Caco-2 (cell line): Measurements from ENCODE around the gene EIF4G1. TPM values are rescaled to one million over a fixed set of nuclear protein-coding genes. Genes with fewer than 3 reads are reported as not detected.

Experiments
- BruUV-seq: library from RNA; stranded (reverse); fragments of 400-500 nt; replicated peaks from 2 replicates; lab custom pipeline; 2021; lab: Mats Ljungman, UMichigan
- CTCF ChIA-PET: fragments of 300-600 bp; sonication (Branson Sonifier 250); formaldehyde crosslinking; loops from one replicate; lab custom pipeline; 2022; ENCODE audit warnings: antibody characterized with exemption; lab: Charles Lee
- POLR2A ChIA-PET: fragments of 300-600 bp; sonication (Branson Sonifier 250); formaldehyde crosslinking; loops from one replicate; lab custom pipeline; 2022; ENCODE audit warnings: antibody characterized with exemption; lab: Charles Lee
- DNase-seq, 2 experiments: peaks; one replicate each; pipeline versions ENCODE4 v3.0.0 to v3.0.0-alpha.2; 2020 to 2022
- H3K27me3 ChIP-seq: replicated peaks from 2 replicates; pipeline ENCODE4 v1.6.0; 2011; ENCODE audit warnings: low read length; ENCODE audit not compliant: control insufficient read depth, insufficient read depth
- H3K36me3 ChIP-seq: 2 replicates; pipeline ENCODE4 v1.5.1; 2011; ENCODE audit warnings: low read length; ENCODE audit not compliant: control insufficient read depth, insufficient read depth
- H3K4me1 ChIP-seq: fragments of 250-450 bp; sonication (Bioruptor Pico); 2 replicates; pipeline ENCODE4 v1.5.1; 2020; ENCODE audit warnings: mild to moderate bottlenecking
- H3K4me3 ChIP-seq: 2 replicates; pipeline ENCODE4 v1.5.1; 2011; ENCODE audit warnings: low read depth, mild to moderate bottlenecking, control low read depth, low read length
- H3K9me3 ChIP-seq: fragments of 250-450 bp; sonication (Bioruptor Pico); 2 replicates; pipeline ENCODE4 v1.5.1; 2020; ENCODE audit warnings: mild to moderate bottlenecking, moderate library complexity
- H3K27ac Mint-ChIP-seq: one replicate; pipeline ENCODE4 v1.8.0; 2022; ENCODE audit warnings: mixed read lengths; ENCODE audit not compliant: unreplicated experiment
- H3K27me3 Mint-ChIP-seq: one replicate; pipeline ENCODE4 v1.8.0; 2022; ENCODE audit warnings: mixed read lengths; ENCODE audit not compliant: insufficient read depth, unreplicated experiment
- H3K36me3 Mint-ChIP-seq: one replicate; pipeline ENCODE4 v1.8.0; 2022; ENCODE audit warnings: mild to moderate bottlenecking, mixed read lengths; ENCODE audit not compliant: insufficient read depth, unreplicated experiment
- H3K4me1 Mint-ChIP-seq: one replicate; pipeline ENCODE4 v1.8.0; 2022; ENCODE audit warnings: low read depth, mixed read lengths; ENCODE audit not compliant: unreplicated experiment
- H3K4me3 Mint-ChIP-seq: one replicate; pipeline ENCODE4 v1.8.0; 2022; ENCODE audit warnings: mild to moderate bottlenecking, moderate library complexity, mixed read lengths; ENCODE audit not compliant: unreplicated experiment
- H3K9me3 Mint-ChIP-seq: one replicate; pipeline ENCODE4 v1.8.0; 2022; ENCODE audit warnings: mixed read lengths; ENCODE audit not compliant: unreplicated experiment
- intact Hi-C: fragments of 100-400 bp; cut with micrococcal nuclease; formaldehyde crosslinking; loops from one replicate; pipeline ENCODE4 v1.10.0; 2022; ENCODE audit not compliant: unreplicated experiment
- total RNA-seq: library from RNA; stranded (reverse); gene quantifications from 2 replicates; pipeline ENCODE4 v1.2.3, GENCODE V29; 2022
- TF ChIP-seq, protein P1 (sequence below), 2 experiments: fragments of 200-600 bp in 1 of 2; IDR thresholded peaks; 1 replicate in 1 of 2; 2 replicates in 1 of 2; pipeline versions ENCODE4 v1.5.1 to v1.8.0; 2011 to 2022; ENCODE audit warnings: antibody characterized with exemption in 1 of 2, control low read depth in 1 of 2, inconsistent platforms in 1 of 2, low read depth in 1 of 2, low read length in 1 of 2, mild to moderate bottlenecking in 1 of 2, moderate library complexity in 1 of 2; ENCODE audit not compliant: insufficient read depth in 1 of 2, severe bottlenecking in 1 of 2, unreplicated experiment in 1 of 2

Gene EIF4G1
- total RNA-seq, 1 experiment from 2014 or later, result 423 TPM

DNA sequence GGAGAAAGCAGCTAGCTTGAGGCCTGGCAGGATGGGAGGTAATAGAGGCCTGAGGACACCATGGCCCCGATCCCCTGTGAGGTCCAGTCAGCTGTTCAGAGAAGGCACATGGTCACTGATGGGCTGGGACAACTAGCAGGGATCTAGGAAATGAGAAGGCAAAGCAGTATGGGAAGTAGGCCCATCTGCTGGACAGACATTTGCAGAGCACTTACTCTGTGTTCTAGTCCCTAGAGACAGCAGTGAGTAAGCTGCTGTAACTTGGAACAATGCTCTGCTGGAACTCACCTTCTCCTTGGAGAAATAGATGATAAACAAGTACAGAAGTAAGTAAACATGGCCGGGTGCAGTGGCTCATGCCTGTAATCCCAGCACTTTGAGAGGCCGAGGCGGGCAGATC lies 31.5 kb upstream of the EIF4G1 start:
- Mint-ChIP-seq H3K27ac (no peak overlapping the region), H3K27me3 (peaks cover 13% of the 10 kb centered on the region), H3K4me3 (no peak overlapping the region), H3K9me3 (no peaks in the 10 kb centered on the region), H3K36me3 (no peaks in the 10 kb centered on the region), H3K4me1 (no peaks in the 10 kb centered on the region)
- Histone ChIP-seq H3K4me1 (no peaks in the 10 kb centered on the region), H3K9me3 (no peaks in the 10 kb centered on the region), H3K36me3 (no peaks in the 10 kb centered on the region), H3K27me3 (no peaks in the 10 kb centered on the region), H3K4me3 (no peak overlapping the region)
- ChIA-PET CTCF (no interaction called here), POLR2A (no interaction called here)
- DNase-seq, result no peak
- TF ChIP-seq, protein P1, sequence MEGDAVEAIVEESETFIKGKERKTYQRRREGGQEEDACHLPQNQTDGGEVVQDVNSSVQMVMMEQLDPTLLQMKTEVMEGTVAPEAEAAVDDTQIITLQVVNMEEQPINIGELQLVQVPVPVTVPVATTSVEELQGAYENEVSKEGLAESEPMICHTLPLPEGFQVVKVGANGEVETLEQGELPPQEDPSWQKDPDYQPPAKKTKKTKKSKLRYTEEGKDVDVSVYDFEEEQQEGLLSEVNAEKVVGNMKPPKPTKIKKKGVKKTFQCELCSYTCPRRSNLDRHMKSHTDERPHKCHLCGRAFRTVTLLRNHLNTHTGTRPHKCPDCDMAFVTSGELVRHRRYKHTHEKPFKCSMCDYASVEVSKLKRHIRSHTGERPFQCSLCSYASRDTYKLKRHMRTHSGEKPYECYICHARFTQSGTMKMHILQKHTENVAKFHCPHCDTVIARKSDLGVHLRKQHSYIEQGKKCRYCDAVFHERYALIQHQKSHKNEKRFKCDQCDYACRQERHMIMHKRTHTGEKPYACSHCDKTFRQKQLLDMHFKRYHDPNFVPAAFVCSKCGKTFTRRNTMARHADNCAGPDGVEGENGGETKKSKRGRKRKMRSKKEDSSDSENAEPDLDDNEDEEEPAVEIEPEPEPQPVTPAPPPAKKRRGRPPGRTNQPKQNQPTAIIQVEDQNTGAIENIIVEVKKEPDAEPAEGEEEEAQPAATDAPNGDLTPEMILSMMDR (IDR thresholded peaks at IDR 0.05; ENCODE audit: insufficient read depth in 1 of 2, low read depth in 1 of 2, low read length in 1 of 2, severe bottlenecking in 1 of 2, unreplicated experiment in 1 of 2), result no peak
- BruUV-seq, result no TSS peak
- intact Hi-C loops, result no loop called here

DNA sequence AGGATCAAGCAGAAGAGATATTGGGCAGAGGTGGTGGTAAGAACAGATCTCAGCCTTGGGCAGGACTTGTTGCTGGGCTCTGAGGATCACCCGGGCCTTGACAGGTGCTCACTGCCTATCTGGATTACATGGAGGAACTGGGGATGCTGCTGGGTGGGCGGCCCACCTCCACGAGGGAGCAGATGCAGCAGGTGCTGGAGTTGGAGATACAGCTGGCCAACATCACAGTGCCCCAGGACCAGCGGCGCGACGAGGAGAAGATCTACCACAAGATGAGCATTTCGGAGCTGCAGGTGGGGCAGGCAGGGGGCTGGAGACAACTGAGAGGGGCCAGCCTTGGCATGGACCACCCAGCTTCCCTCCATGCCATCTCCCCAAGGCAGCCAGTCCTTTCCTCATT lies 30.7 kb upstream of the EIF4G1 start:
- Mint-ChIP-seq H3K27me3 (peaks cover 13% of the 10 kb centered on the region), H3K4me3 (no peak overlapping the region), H3K9me3 (no peaks in the 10 kb centered on the region), H3K36me3 (no peaks in the 10 kb centered on the region), H3K4me1 (no peaks in the 10 kb centered on the region), H3K27ac (no peak overlapping the region)
- no peak for DNase-seq
- intact Hi-C loops, result loop anchor here (2.0 kb wide), 1 partner anchor 389 kb away; no protein-coding TSS in a partner anchor
- no TSS peak for BruUV-seq
- TF ChIP-seq, protein P1 (IDR thresholded peaks at IDR 0.05; ENCODE audit: insufficient read depth in 1 of 2, low read depth in 1 of 2, low read length in 1 of 2, severe bottlenecking in 1 of 2, unreplicated experiment in 1 of 2), result no peak
- CTCF ChIA-PET, result no interaction called here
- Histone ChIP-seq H3K36me3 (no peaks in the 10 kb centered on the region), H3K27me3 (no peaks in the 10 kb centered on the region), H3K4me1 (no peaks in the 10 kb centered on the region), H3K4me3 (no peak overlapping the region), H3K9me3 (no peaks in the 10 kb centered on the region)
- POLR2A ChIA-PET, result no interaction called here

DNA sequence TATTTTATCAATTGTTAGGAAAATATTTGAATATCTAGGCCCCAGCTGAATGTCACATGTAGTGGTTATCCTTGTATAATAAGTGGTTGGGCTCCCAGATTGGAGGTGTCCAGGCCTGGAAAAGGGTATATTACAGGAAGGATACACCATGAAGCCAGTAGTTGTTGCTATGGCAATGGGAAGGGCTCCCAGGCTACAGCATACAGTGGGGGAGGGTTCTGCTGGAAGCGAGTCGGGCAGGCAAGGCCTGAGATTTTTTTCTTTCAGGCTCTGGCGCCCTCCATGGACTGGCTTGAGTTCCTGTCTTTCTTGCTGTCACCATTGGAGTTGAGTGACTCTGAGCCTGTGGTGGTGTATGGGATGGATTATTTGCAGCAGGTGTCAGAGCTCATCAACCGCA lies 29.7 kb upstream of the EIF4G1 start:
- POLR2A ChIA-PET, result no interaction called here
- CTCF ChIA-PET, result no interaction called here
- Histone ChIP-seq H3K27me3 (no peaks in the 10 kb centered on the region), H3K4me1 (no peaks in the 10 kb centered on the region), H3K36me3 (no peaks in the 10 kb centered on the region), H3K4me3 (no peak overlapping the region), H3K9me3 (no peaks in the 10 kb centered on the region)
- BruUV-seq, result no TSS peak
- H3K4me1 Mint-ChIP-seq, result no peaks in the 10 kb centered on the region
- H3K27me3 Mint-ChIP-seq, result peaks cover 13% of the 10 kb centered on the region
- peak; percentile 73 to 77 for DNase-seq
- H3K4me3 Mint-ChIP-seq, result no peak overlapping the region
- TF ChIP-seq, protein P1 (IDR thresholded peaks at IDR 0.05; ENCODE audit: insufficient read depth in 1 of 2, low read depth in 1 of 2, low read length in 1 of 2, severe bottlenecking in 1 of 2, unreplicated experiment in 1 of 2), result peak; percentile 29 to 58
- H3K36me3 Mint-ChIP-seq, result no peaks in the 10 kb centered on the region
- H3K27ac Mint-ChIP-seq, result no peak overlapping the region
- intact Hi-C loops, result loop anchor here (2.0 kb wide), 1 partner anchor 390 kb away; no protein-coding TSS in a partner anchor
- H3K9me3 Mint-ChIP-seq, result no peaks in the 10 kb centered on the region
